OCI-LY7 (cell line): ENCODE measurements around the gene SLAMF1.

ENCODE experiments used
- EZH2phosphoT487 ChIP-seq: fragments of 200-600 bp; sonication (generic); IDR thresholded peaks from 2 replicates; pipeline ENCODE4 v1.6.1; 2018; ENCODE audit warnings: low read depth, borderline replicate concordance, mild to moderate bottlenecking, mixed run types, antibody characterized with exemption, low read length, moderate library complexity, mixed read lengths
- TF ChIP-seq, protein P1 (sequence below): fragments of 200-600 bp; sonication (generic); conservative IDR thresholded peaks from 2 replicates; pipeline ENCODE4 v1.5.1; 2014; ENCODE audit warnings: mild to moderate bottlenecking, antibody characterized with exemption, low read length, moderate library complexity, mixed read lengths

DNA sequence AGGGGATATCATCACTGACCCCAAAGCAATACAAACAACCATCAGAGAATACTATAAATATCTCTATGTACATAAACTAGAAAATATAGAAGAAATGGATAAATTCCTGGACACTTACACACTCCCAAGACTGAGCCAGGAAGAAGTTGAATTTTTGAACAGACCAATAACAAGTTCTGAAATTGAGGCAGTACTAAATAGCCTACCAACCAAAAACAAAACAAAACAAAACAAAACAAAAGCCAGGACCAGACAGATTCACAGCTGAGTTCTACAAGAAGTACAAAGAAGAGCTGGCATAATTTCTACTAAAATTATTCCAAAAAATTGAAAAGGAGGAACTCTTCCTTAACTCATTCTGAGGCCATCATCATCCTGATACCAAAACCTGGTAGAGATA is 86.0 kb downstream of the SLAMF1 start:
- TF ChIP-seq, protein P1, sequence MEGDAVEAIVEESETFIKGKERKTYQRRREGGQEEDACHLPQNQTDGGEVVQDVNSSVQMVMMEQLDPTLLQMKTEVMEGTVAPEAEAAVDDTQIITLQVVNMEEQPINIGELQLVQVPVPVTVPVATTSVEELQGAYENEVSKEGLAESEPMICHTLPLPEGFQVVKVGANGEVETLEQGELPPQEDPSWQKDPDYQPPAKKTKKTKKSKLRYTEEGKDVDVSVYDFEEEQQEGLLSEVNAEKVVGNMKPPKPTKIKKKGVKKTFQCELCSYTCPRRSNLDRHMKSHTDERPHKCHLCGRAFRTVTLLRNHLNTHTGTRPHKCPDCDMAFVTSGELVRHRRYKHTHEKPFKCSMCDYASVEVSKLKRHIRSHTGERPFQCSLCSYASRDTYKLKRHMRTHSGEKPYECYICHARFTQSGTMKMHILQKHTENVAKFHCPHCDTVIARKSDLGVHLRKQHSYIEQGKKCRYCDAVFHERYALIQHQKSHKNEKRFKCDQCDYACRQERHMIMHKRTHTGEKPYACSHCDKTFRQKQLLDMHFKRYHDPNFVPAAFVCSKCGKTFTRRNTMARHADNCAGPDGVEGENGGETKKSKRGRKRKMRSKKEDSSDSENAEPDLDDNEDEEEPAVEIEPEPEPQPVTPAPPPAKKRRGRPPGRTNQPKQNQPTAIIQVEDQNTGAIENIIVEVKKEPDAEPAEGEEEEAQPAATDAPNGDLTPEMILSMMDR: no peak
- TF ChIP-seq EZH2phosphoT487: no peak
